ENCODE data around the gene SKAP1.

DNA sequence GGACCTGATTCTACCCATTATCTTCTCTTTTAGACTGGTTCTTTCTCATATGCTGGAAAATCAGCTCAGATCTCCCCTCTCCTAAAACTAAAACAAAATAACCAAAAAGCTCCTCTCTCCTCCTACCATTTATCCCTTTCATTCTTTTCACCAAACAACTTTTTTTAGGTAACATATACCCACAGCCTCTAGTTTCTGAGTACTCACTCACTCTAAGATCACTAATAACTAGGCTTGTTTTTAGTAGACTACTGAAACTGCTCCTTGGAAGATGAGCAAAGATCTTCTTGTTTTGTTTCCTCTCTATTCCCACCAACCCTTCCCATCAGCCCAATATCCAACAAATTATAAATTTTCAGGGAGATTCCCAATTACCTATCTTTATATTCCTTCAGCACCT is 129.0 kb downstream of the SKAP1 start:
- TF ChIP-seq, protein P1, sequence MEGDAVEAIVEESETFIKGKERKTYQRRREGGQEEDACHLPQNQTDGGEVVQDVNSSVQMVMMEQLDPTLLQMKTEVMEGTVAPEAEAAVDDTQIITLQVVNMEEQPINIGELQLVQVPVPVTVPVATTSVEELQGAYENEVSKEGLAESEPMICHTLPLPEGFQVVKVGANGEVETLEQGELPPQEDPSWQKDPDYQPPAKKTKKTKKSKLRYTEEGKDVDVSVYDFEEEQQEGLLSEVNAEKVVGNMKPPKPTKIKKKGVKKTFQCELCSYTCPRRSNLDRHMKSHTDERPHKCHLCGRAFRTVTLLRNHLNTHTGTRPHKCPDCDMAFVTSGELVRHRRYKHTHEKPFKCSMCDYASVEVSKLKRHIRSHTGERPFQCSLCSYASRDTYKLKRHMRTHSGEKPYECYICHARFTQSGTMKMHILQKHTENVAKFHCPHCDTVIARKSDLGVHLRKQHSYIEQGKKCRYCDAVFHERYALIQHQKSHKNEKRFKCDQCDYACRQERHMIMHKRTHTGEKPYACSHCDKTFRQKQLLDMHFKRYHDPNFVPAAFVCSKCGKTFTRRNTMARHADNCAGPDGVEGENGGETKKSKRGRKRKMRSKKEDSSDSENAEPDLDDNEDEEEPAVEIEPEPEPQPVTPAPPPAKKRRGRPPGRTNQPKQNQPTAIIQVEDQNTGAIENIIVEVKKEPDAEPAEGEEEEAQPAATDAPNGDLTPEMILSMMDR (IDR thresholded peaks at IDR 0.05; ENCODE audit: low read length) = no peak
- TF ChIP-seq EZH2 (optimal IDR thresholded peaks at IDR 0.05; ENCODE audit: low read depth, low read length) (no peak), EZH2phosphoT487 (IDR thresholded peaks at IDR 0.05; ENCODE audit: low read length) (no peak)
